Effector memory CD8-positive, alpha-beta T cell (primary cell): ENCODE results near the gene TMEM9B.
A peak's percentile ranks its signal among the peaks of the same experiment; 100 is the strongest.

Experiments
- ATAC-seq: fragments of 150-1000 bp; cut with Tn5 transposase; replicated peaks from 2 replicates; pipeline ENCODE4 v1.10.0; 2021; ENCODE audit warnings: mild to moderate bottlenecking, moderate library complexity
- DNase-seq, 3 experiments: peaks; one replicate each; pipeline ENCODE4 v3.0.0; 2021
- H3K27ac Mint-ChIP-seq, 2 donors: one replicate each; pipeline ENCODE4 v1.8.0; 2022; ENCODE audit warnings: mild to moderate bottlenecking in 2 of 2, mixed read lengths in 2 of 2, moderate library complexity in 2 of 2
- H3K27me3 Mint-ChIP-seq, 2 donors: one replicate each; pipeline ENCODE4 v1.8.0; 2022; ENCODE audit warnings: mixed read lengths in 2 of 2
- H3K36me3 Mint-ChIP-seq: one replicate; pipeline ENCODE4 v1.8.0; 2022; ENCODE audit warnings: mild to moderate bottlenecking, moderate library complexity, mixed read lengths; ENCODE audit not compliant: insufficient read depth
- H3K4me1 Mint-ChIP-seq, 2 donors: one replicate each; pipeline ENCODE4 v1.8.0; 2022; ENCODE audit warnings: low read depth in 2 of 2, mixed read lengths in 2 of 2
- H3K4me3 Mint-ChIP-seq, 2 donors: one replicate each; pipeline ENCODE4 v1.8.0; 2022; ENCODE audit warnings: mild to moderate bottlenecking in 2 of 2, mixed read lengths in 2 of 2, moderate library complexity in 2 of 2
- H3K9me3 Mint-ChIP-seq, 2 donors: one replicate each; pipeline ENCODE4 v1.8.0; 2022; ENCODE audit warnings: mixed read lengths in 2 of 2

The TMEM9B gene

DNA sequence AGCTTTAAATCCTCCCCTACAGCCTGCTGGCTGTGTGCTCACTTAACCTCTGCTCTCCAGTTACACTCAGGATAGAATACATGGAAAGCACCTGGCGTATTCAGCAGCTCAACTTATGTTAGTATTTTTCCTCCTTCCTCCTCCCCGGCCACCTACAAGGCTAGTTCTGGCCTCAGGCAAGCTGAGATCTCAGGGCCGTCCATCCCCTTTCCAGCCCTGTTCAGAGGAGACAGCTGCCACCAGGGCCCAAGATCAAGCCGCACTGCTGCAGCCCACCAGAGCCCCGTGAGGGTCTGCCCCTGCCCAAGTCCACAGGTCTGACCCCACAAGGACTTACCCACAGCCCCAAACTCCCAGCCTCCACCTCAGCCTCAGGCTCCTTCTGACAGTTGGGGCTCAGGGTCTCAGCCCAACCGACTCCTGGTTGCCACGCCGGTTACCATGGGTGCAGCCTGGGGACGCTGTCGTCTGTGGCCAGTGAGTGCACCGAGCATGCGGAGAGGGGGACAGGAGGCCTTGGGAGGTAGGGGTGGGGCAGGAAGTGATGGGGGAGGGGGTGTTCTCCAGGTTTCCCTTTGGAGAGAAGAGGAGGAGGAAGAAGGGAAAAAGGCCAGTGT is 31.6 kb downstream of the TMEM9B start, which contains the start of gene C11orf16:
TSS of gene C11orf16 (minus strand) at position 384 of the 617 bp plus-strand sequence. CDS start 639 bp downstream, outside the sequence.
- no peaks in the 10 kb centered on the region for H3K36me3 Mint-ChIP-seq
- no peaks in the 10 kb centered on the region for H3K9me3 Mint-ChIP-seq
- H3K4me3 Mint-ChIP-seq: no peak within 1 kb of the TSS
- H3K4me1 Mint-ChIP-seq: peaks cover 0 to 3% of the 10 kb centered on the region in 2 donors
- DNase-seq: no peak
- H3K27me3 Mint-ChIP-seq: peaks cover 6 to 18% of the 10 kb centered on the region in 2 donors
- no peak for ATAC-seq
- H3K27ac Mint-ChIP-seq: peak within 1 kb of the TSS in 1 of 2 donors; percentile 29

DNA sequence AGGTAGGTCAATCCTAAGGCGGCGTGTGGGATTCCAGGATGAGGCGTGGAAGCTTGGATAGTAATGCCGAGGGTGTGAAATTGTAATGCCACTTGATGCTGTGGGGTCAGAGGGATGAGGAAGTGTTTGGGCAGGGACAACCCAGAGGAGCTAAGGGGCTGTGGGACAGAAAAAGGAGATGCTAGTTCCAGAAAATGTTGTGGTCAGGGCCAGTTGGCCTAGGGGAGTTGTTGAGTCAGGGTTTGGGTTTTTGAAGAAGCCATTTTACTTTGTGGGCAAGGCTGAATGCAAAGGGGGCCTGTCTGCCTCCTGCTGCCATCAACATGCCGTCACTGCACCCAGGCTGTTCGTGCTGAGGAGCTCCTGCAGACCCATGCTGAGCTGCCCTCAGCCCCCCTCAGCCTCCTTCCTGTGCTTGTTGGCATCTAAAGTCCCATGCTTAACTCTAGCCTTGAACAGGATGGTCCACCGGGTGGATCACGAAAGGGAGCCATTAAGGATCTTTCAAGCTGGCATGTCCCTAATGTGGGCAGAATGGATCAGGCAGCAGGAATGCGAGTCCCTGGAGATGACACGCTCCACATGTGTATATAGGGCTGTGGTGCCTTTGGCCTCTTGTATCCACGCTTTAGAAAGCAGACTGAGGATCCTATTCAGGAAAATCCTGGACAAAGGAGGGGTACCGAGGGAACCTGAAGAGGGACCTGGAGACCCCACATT is 33.6 kb downstream of the TMEM9B start:
- no peaks in the 10 kb centered on the region for H3K9me3 Mint-ChIP-seq
- no peak overlapping the region for H3K4me3 Mint-ChIP-seq
- H3K4me1 Mint-ChIP-seq: no peaks in the 10 kb centered on the region
- H3K27ac Mint-ChIP-seq: no peak overlapping the region
- peaks cover 6 to 18% of the 10 kb centered on the region in 2 donors for H3K27me3 Mint-ChIP-seq
- H3K36me3 Mint-ChIP-seq: no peaks in the 10 kb centered on the region
- DNase-seq (no peak), ATAC-seq (no peak)

DNA sequence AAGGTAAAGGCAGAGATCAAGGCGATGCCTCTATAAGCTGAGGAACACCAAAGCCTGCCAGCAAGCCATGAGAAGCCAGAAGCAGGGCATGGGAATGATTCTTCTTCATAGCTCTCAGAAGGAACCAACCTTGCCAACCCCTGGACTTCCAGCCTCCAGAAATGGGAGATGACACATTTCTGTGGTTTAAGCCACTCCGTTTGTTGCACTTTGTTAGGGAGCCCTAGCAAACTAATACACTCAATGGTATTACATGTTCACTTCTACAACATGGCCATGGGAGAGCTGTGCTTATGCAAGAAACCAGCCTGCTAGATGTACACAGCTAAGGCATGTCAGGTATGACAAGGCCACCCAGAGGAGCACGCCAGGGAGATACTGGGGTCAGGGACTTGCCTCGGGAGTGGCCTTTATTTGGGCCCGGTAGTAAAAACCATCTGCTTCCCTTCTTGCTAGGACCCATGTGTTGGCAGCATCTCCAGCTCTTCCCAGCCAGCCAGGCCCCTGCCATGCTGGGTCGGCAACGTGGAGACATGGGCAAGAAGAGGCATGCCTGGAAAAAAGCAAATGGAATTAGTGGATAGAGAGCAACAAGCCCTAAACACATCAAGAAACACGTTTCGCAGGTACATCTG is 35.1 kb downstream of the TMEM9B start:
- Mint-ChIP-seq H3K4me1 (no peaks in the 10 kb centered on the region), H3K36me3 (no peaks in the 10 kb centered on the region), H3K9me3 (no peaks in the 10 kb centered on the region), H3K4me3 (no peak overlapping the region), H3K27ac (no peak overlapping the region), H3K27me3 (peaks cover 6 to 18% of the 10 kb centered on the region in 2 donors)
- DNase-seq (no peak), ATAC-seq (no peak)

DNA sequence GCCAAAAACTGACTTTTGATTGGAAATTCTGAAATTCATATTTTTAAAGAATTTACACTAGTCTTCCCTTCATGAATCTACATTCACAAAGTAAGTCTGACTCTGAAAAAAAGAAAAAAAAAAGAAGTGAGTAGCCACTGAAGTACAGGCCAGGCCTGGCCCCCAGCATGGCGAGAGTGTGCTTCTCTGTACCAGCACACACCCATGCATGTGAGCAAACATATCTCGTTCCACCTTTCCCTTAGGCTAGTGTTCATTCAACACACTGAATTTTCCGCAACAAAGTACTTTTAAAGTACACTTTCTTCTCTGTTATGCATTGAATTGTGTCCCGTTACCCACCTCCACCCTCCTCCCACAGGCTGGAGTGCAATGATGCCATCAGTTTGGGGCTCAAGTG is 36.0 kb downstream of the TMEM9B start:
- DNase-seq (no peak), ATAC-seq (no peak)
- Mint-ChIP-seq H3K4me1 (no peaks in the 10 kb centered on the region), H3K27ac (no peak overlapping the region), H3K36me3 (no peaks in the 10 kb centered on the region), H3K27me3 (peaks cover 6 to 18% of the 10 kb centered on the region in 2 donors), H3K4me3 (no peak overlapping the region), H3K9me3 (no peaks in the 10 kb centered on the region)

DNA sequence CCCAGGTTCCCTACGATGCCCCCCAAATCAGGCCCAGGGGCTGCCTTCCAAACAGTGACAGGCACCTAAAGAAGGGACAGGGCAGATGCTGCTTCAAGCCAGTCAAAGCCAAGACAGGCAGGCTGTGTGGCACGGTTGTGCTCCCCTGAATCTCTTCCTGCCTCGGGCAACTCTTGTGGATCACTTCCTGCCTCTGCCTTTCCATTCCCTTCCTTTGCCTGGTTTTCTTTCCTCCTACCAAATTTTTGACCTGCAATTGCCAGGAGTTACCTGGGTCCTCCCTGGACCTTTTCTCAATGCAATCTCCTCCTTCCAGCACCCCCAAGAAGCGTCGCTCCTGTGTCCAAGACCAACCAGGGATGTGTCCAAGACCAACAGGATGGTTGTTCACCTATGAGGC is 37.0 kb downstream of the TMEM9B start:
- Mint-ChIP-seq H3K27me3 (peaks cover 6 to 12% of the 10 kb centered on the region in 2 donors), H3K4me1 (no peaks in the 10 kb centered on the region), H3K27ac (peak overlapping the region in 1 of 2 donors; percentile 22), H3K9me3 (no peaks in the 10 kb centered on the region), H3K36me3 (no peaks in the 10 kb centered on the region), H3K4me3 (no peak overlapping the region)
- ATAC-seq: no peak
- DNase-seq: no peak

DNA sequence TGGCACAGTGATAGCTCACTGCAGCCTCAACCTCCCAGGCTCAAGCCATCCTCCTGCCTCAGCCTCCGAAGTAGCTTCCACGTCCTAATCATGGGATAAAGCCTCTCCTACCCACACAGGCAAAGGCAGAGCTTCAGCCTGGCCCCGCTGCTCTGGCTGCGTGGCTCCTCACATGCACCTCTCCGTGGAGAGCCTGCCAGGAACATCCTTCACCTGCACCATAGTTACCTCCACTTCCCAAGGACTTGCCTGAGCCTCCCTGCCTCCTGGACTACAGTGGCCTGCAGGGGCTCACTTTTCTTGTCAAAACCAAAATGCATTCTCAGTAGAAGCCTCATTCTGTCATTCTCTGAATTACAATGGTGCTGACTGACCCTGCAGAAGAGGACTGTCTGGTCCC is 38.0 kb downstream of the TMEM9B start:
- no peak for DNase-seq
- ATAC-seq: no peak
- H3K4me1 Mint-ChIP-seq: no peaks in the 10 kb centered on the region
- peaks cover 5% of the 10 kb centered on the region for H3K36me3 Mint-ChIP-seq
- H3K9me3 Mint-ChIP-seq: no peaks in the 10 kb centered on the region
- H3K27me3 Mint-ChIP-seq: peaks cover 6 to 7% of the 10 kb centered on the region in 2 donors
- H3K27ac Mint-ChIP-seq: peak overlapping the region in 1 of 2 donors; percentile 22
- H3K4me3 Mint-ChIP-seq: no peak overlapping the region

DNA sequence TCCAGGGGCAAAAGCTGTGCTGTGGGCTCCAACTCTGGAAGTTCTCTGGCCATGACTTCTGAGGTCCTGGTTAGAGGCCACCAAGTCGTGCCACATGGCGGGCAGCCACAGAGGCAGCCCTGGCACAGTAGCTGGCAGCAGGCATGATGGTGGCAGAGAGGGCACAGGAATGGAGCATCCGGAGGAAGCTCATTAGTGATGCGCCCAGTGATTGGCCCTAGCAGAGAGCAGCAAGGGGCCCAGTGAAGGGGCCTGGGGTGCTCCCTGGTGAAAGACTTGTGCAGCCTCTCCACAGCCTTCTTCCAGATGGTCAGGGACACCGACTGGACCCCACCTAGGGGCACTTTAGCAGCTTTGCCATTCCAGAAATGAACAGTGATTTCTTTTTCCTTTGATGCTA is 38.5 kb downstream of the TMEM9B start:
- no peak overlapping the region for H3K4me3 Mint-ChIP-seq
- no peaks in the 10 kb centered on the region for H3K4me1 Mint-ChIP-seq
- no peak overlapping the region for H3K27ac Mint-ChIP-seq
- H3K27me3 Mint-ChIP-seq: peaks cover 6 to 7% of the 10 kb centered on the region in 2 donors
- no peak for ATAC-seq
- peaks cover 5% of the 10 kb centered on the region for H3K36me3 Mint-ChIP-seq
- DNase-seq: no peak
- no peaks in the 10 kb centered on the region for H3K9me3 Mint-ChIP-seq

DNA sequence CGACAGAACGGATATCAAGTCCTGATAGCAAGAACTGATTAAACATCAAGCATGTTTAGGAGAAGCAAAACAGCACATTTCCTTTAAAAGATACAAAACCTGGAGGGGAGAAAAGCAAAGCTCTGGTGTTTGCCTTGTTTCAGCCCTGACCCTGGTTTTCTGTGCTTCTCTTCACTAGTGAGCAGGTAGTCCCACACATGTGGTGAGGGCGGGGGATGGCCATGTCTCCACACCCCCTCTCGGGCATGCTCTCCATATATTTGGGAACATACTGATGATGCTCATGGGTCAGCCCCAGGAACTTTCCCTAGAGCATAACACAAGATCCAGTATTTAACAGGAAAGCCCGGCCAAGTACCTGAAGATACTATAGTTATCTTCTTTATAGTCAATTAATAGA is 41.6 kb downstream of the TMEM9B start:
- no peak overlapping the region for H3K27ac Mint-ChIP-seq
- no peaks in the 10 kb centered on the region for H3K27me3 Mint-ChIP-seq
- H3K4me1 Mint-ChIP-seq: no peaks in the 10 kb centered on the region
- H3K4me3 Mint-ChIP-seq: no peak overlapping the region
- H3K9me3 Mint-ChIP-seq: no peaks in the 10 kb centered on the region
- peaks cover 10% of the 10 kb centered on the region for H3K36me3 Mint-ChIP-seq
- ATAC-seq: no peak
- no peak for DNase-seq

DNA sequence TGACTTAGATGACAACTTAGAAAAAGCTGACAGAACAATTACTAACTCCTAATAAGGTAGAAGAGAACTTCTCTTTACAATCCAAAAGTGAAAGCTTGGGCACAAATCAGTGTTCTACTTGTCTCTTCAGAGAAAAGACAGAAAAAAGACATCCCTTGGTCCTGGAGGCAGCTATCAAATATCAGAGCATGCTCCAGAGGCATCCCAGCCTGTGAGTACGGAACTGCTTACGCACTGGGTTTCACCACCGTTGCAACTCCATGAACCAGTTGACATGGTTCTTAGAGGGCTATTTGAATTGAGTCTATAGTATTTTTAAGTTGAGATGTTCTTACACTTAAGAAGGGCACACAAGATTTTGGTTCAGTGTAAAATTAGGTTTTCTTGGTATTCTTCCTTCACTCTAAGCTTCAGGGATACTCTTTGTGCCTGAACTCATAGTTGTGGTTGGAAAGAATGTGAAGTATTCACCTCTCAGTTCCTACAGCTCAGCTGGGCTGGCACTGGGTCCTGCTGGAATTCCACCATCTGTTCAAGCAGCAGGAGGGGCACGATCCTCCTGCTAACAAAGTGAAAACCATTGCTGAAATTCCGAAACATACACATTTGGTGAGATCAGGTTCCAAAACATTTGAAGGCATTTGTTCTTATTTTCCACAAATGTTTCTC is 47.0 kb downstream of the TMEM9B start:
- Mint-ChIP-seq H3K36me3 (peaks cover 15% of the 10 kb centered on the region), H3K9me3 (no peaks in the 10 kb centered on the region), H3K27ac (no peak overlapping the region), H3K4me3 (no peak overlapping the region), H3K27me3 (no peaks in the 10 kb centered on the region), H3K4me1 (peaks cover 15 to 17% of the 10 kb centered on the region in 2 donors)
- ATAC-seq (no peak), DNase-seq (no peak)

DNA sequence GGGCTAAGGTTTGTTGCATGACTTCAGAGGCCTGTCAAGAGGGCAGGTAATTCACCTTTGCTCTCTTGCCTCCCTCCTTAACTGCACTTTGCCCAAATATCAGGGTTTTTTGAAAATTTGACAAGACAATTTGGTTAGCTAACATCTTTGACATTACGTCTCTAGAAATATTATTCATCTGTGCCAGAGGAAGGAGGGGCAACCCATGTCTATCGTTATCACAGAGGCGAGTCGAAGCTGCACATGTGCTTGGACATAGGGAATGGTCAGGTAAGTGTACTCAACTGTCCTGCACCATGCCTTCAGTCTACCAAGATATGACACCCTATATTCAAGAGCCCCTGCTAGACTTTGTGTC is 49.6 kb downstream of the TMEM9B start:
- peak overlapping the region in 1 of 2 donors; percentile 88 for H3K27ac Mint-ChIP-seq
- H3K27me3 Mint-ChIP-seq: no peaks in the 10 kb centered on the region
- ATAC-seq (no peak), DNase-seq (no peak)
- peaks cover 23 to 30% of the 10 kb centered on the region in 2 donors for H3K4me1 Mint-ChIP-seq
- H3K9me3 Mint-ChIP-seq: no peaks in the 10 kb centered on the region
- peak overlapping the region; percentile 62 to 64 for H3K4me3 Mint-ChIP-seq
- H3K36me3 Mint-ChIP-seq: peaks cover 19% of the 10 kb centered on the region

DNA sequence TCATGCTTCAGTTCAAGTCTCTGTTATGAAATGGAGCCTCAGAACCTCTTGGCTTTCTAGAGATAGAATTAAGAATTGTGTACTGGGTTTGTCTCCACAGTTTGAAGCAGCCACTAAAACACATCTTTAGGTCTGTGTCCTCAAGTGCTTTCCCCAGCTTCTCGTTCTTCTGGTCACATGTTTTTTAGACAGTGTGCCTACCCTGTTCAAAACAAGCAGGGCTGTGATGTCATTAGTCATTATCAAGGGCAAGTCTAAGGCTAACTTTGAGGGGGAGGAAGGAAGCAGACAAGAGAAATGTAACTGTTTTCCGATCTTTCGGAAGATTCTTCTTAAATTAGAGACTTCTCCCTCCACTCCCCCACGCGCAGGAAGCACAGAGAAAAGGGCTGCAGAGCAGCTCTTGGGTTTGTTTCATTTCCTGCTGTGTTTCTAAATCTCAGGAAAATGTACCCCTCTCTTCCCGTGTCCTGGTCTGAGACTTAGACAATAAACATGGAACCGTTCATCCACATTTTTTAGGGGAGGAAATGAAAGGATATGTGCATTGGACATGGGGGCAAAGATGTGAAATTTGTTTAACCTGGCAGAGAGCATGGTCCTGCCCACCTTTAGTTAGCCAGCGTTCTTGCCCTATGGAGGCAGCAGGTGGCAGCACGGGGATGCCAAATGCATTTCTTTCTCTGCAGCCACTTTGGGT is 50.1 kb downstream of the TMEM9B start:
- Mint-ChIP-seq H3K4me3 (peak overlapping the region; percentile 62 to 64), H3K4me1 (peaks cover 23 to 35% of the 10 kb centered on the region in 2 donors), H3K36me3 (peaks cover 18% of the 10 kb centered on the region), H3K27me3 (no peaks in the 10 kb centered on the region), H3K9me3 (no peaks in the 10 kb centered on the region), H3K27ac (peak overlapping the region; percentile 88 to 89)
- ATAC-seq (peak; percentile 46), DNase-seq (peak; percentile 14 to 38 (median 15))

DNA sequence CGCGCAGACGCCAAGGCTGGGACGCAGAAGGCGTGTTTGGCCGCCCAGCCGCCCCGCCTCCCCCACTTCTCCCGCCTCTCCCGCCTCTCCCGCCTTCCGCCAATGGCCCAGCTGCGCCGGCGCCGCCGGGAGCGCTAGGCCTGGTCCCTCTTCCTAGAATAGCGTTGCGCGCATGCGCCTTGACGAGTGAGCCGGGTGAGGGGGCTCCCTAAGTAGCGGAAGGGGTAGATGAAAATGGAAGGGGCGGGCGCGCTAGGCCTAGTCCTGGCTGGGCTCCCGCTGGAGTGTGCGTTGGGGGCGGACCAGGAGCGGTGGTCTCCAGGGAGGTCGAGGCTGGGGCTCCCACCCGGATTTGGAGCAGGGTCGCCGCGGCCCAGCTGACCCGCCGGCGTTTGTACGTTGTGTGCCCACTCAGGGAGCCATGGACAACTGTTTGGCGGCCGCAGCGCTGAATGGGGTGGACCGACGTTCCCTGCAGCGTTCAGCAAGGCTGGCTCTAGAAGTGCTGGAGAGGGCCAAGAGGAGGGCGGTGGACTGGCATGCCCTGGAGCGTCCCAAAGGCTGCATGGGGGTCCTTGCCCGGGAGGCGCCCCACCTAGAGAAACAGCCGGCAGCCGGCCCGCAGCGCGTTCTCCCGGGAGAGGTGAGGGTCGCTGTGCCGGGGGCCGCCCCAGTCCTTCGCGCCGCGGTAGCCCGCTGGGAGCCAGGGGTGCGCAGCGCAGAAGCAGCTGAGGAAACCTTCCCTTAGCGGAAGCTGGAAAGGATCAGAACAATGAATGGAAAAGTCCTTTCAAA is 53.0 kb downstream of the TMEM9B start, which contains the start of gene AKIP1:
TSS of gene AKIP1 (plus strand) at position 161 of the 795 bp plus-strand sequence. CDS start at position 422, 261 bp downstream.
- Mint-ChIP-seq H3K27me3 (no peaks in the 10 kb centered on the region), H3K36me3 (peaks cover 20% of the 10 kb centered on the region)
- ATAC-seq: peak; percentile 74

More for the DNA sequence above, 53.0 kb downstream of the TMEM9B start, which contains the start of gene AKIP1:
- peaks cover 24 to 37% of the 10 kb centered on the region in 2 donors for H3K4me1 Mint-ChIP-seq
- H3K27ac Mint-ChIP-seq: peak within 1 kb of the TSS; percentile 87 to 91
- H3K9me3 Mint-ChIP-seq: no peaks in the 10 kb centered on the region
- peak; percentile 60 to 65 (median 64) for DNase-seq
- peak within 1 kb of the TSS; percentile 86 to 94 for H3K4me3 Mint-ChIP-seq
